ENCODE results near the gene CPTP. TPM values are rescaled to one million over a fixed set of nuclear protein-coding genes. Genes with fewer than 3 reads are reported as not detected.

Gene CPTP
- total RNA-seq, 2 experiments from 2014 or later: 12.1 to 13.1 TPM

- Mint-ChIP-seq H3K27ac (no peak overlapping the region), H3K27me3 (no peaks in the 10 kb centered on the region), H3K36me3 (peaks cover 4% of the 10 kb centered on the region), H3K4me1 (ENCODE audit: low read depth) (peaks cover 20% of the 10 kb centered on the region), H3K4me3 (no peak overlapping the region), H3K9me3 (no peaks in the 10 kb centered on the region)
- POLR2A ChIA-PET: no interaction called here
- DNase-seq: no peak
- CTCF ChIA-PET: interaction anchor here (0.5 to 1.3 kb wide), 2 partner anchors 26 to 247 kb away, joined by 3 to 5 read pairs; no protein-coding TSS in a partner anchor
- intact Hi-C loops (cut with micrococcal nuclease): no loop called here
Observed at GRCh38 chr1:1345860-1346500, 21.4 kb downstream of the CPTP start.

GRCh38 chr1:1346501-1346890, 21.9 kb downstream of the CPTP start:
- CTCF ChIA-PET: interaction anchor here (0.5 to 2.4 kb wide), 3 partner anchors 26 to 248 kb away, joined by 3 to 7 read pairs (median 5); no protein-coding TSS in a partner anchor
- Mint-ChIP-seq H3K4me3 (no peak overlapping the region), H3K27me3 (no peaks in the 10 kb centered on the region), H3K4me1 (ENCODE audit: low read depth) (peaks cover 20% of the 10 kb centered on the region), H3K36me3 (no peaks in the 10 kb centered on the region), H3K27ac (no peak overlapping the region), H3K9me3 (no peaks in the 10 kb centered on the region)
- intact Hi-C loops (cut with micrococcal nuclease): no loop called here
- POLR2A ChIA-PET: interaction anchor here (0.6 kb wide), 1 partner anchor 315 kb away, joined by 3 read pairs; no protein-coding TSS in a partner anchor
- no peak for DNase-seq

- Mint-ChIP-seq H3K4me3 (peak overlapping the region; percentile 74), H3K27ac (no peak overlapping the region), H3K27me3 (peaks cover 4% of the 10 kb centered on the region), H3K4me1 (ENCODE audit: low read depth) (peaks cover 20% of the 10 kb centered on the region), H3K9me3 (no peaks in the 10 kb centered on the region), H3K36me3 (no peaks in the 10 kb centered on the region)
- ChIA-PET POLR2A (interaction anchor here (0.6 kb wide), 1 partner anchor 315 kb away, joined by 3 read pairs; no protein-coding TSS in a partner anchor), CTCF (interaction anchor here (1.3 to 2.4 kb wide), 4 partner anchors 25 to 225 kb away, joined by 3 to 10 read pairs (median 6); partner anchors contain the start of gene CCNL2)
- intact Hi-C loops (cut with micrococcal nuclease): no loop called here
- no peak for DNase-seq
Observed at GRCh38 chr1:1347026-1347595, 22.5 kb downstream of the CPTP start.

GRCh38 chr1:1347663-1348419, 23.2 kb downstream of the CPTP start:
- no peaks in the 10 kb centered on the region for H3K36me3 Mint-ChIP-seq
- POLR2A ChIA-PET: no interaction called here

GRCh38 chr1:1348420-1349255, 24.0 kb downstream of the CPTP start:
- ChIA-PET CTCF (interaction anchor here (0.9 to 2.4 kb wide), 7 partner anchors 21 to 227 kb away, joined by 3 to 10 read pairs (median 5); partner anchors contain the start of gene CCNL2), POLR2A (no interaction called here)
- peaks cover 20% of the 10 kb centered on the region for H3K4me1 Mint-ChIP-seq (ENCODE audit: low read depth)
- H3K4me3 Mint-ChIP-seq: peak overlapping the region; percentile 74
- H3K27ac Mint-ChIP-seq: no peak overlapping the region
- intact Hi-C loops (cut with micrococcal nuclease): loop anchor here (1.0 kb wide), 2 partner anchors 27 to 40 kb away; partner anchors contain the start of genes AURKAIP1 and PUSL1
- DNase-seq: peak; percentile 27
- no peaks in the 10 kb centered on the region for H3K9me3 Mint-ChIP-seq
- H3K27me3 Mint-ChIP-seq: peaks cover 19% of the 10 kb centered on the region
- no peaks in the 10 kb centered on the region for H3K36me3 Mint-ChIP-seq

More at GRCh38 chr1:1347663-1348419, 23.2 kb downstream of the CPTP start:
- CTCF ChIA-PET: interaction anchor here (0.9 to 2.4 kb wide), 7 partner anchors 21 to 226 kb away, joined by 3 to 10 read pairs (median 5); partner anchors contain the start of gene CCNL2
- H3K4me1 Mint-ChIP-seq (ENCODE audit: low read depth): peaks cover 20% of the 10 kb centered on the region
- intact Hi-C loops (cut with micrococcal nuclease): no loop called here
- H3K9me3 Mint-ChIP-seq: no peaks in the 10 kb centered on the region
- no peak overlapping the region for H3K27ac Mint-ChIP-seq
- H3K4me3 Mint-ChIP-seq: peak overlapping the region; percentile 74
- H3K27me3 Mint-ChIP-seq: peaks cover 11% of the 10 kb centered on the region
- DNase-seq: no peak

GRCh38 chr1:1349256-1350012, 24.8 kb downstream of the CPTP start, which contains the start of gene DVL1:
Gene DVL1, minus strand, starts transcription at chr1:1349418. Its CDS starts 353 bp downstream, at chr1:1349065.
- Mint-ChIP-seq H3K36me3 (no peaks in the 10 kb centered on the region), H3K9me3 (no peaks in the 10 kb centered on the region), H3K4me3 (peak within 1 kb of the TSS; percentile 74), H3K27ac (no peak within 1 kb of the TSS), H3K27me3 (peaks cover 25% of the 10 kb centered on the region), H3K4me1 (ENCODE audit: low read depth) (peaks cover 22% of the 10 kb centered on the region)
- peak; percentile 72 for DNase-seq
- ChIA-PET CTCF (no interaction called here), POLR2A (no interaction called here)
- intact Hi-C loops (cut with micrococcal nuclease): loop anchor here (1.0 kb wide), 2 partner anchors 26 to 41 kb away; partner anchors contain the start of genes AURKAIP1 and PUSL1

- peak overlapping the region; percentile 35 for H3K4me3 Mint-ChIP-seq
- peaks cover 14% of the 10 kb centered on the region for H3K4me1 Mint-ChIP-seq (ENCODE audit: low read depth)
- DNase-seq: no peak
- H3K27me3 Mint-ChIP-seq: peaks cover 25% of the 10 kb centered on the region
- no peaks in the 10 kb centered on the region for H3K36me3 Mint-ChIP-seq
- CTCF ChIA-PET: interaction anchor here (1.0 to 2.5 kb wide), 2 partner anchors 20 to 23 kb away, joined by 4 to 10 read pairs; partner anchors contain the start of gene AURKAIP1
- POLR2A ChIA-PET: no interaction called here
- no peaks in the 10 kb centered on the region for H3K9me3 Mint-ChIP-seq
- H3K27ac Mint-ChIP-seq: no peak overlapping the region
- intact Hi-C loops (cut with micrococcal nuclease): no loop called here
Observed at GRCh38 chr1:1351511-1352427, 27.2 kb downstream of the CPTP start.

- Mint-ChIP-seq H3K27ac (peak overlapping the region; percentile 30), H3K4me1 (ENCODE audit: low read depth) (peaks cover 6% of the 10 kb centered on the region), H3K36me3 (no peaks in the 10 kb centered on the region), H3K9me3 (no peaks in the 10 kb centered on the region), H3K27me3 (peaks cover 31% of the 10 kb centered on the region), H3K4me3 (peak overlapping the region; percentile 35)
- CTCF ChIA-PET: interaction anchor here (2.5 kb wide), 1 partner anchor 19 kb away, joined by 10 read pairs; no protein-coding TSS in a partner anchor
- POLR2A ChIA-PET: no interaction called here
- DNase-seq: no peak
- intact Hi-C loops (cut with micrococcal nuclease): no loop called here
Observed at GRCh38 chr1:1352786-1353388, 28.3 kb downstream of the CPTP start.

- no peak overlapping the region for H3K27ac Mint-ChIP-seq
- H3K9me3 Mint-ChIP-seq: no peaks in the 10 kb centered on the region
- no peak for DNase-seq
- peaks cover 31% of the 10 kb centered on the region for H3K27me3 Mint-ChIP-seq
- no peaks in the 10 kb centered on the region for H3K36me3 Mint-ChIP-seq
- peaks cover 2% of the 10 kb centered on the region for H3K4me1 Mint-ChIP-seq (ENCODE audit: low read depth)
- CTCF ChIA-PET: interaction anchor here (2.5 kb wide), 1 partner anchor 19 kb away, joined by 10 read pairs; no protein-coding TSS in a partner anchor
- no peak overlapping the region for H3K4me3 Mint-ChIP-seq
- POLR2A ChIA-PET: interaction anchor here (1.2 kb wide), 1 partner anchor 22 kb away, joined by 6 read pairs; the partner anchor contains the start of gene AURKAIP1
- intact Hi-C loops (cut with micrococcal nuclease): no loop called here
Observed at GRCh38 chr1:1353389-1354151, 29.0 kb downstream of the CPTP start.
